KBM-7 (cell line): ENCODE data around the gene PPP1R37.
A peak's percentile ranks its signal among the peaks of the same experiment; 100 is the strongest.
"Not testable (repeated sequence)": the region's sequence is repeated elsewhere in the genome, so short reads cannot be mapped to it uniquely, and the experiment has no call there.

Experiments used
- DNase-seq: peaks from one replicate; pipeline ENCODE4 v3.0.0-alpha.2; 2015
- in situ Hi-C: fragments of 300-500 bp; cut with MboI; formaldehyde crosslinking; loops from 2 replicates; pipeline ENCODE4 v1.14.3; 2020; ENCODE audit warnings: low sequenced_read_pairs, low pct_unique_long_range_greater_than_20kb, mixed read lengths

Gene PPP1R37

DNA sequence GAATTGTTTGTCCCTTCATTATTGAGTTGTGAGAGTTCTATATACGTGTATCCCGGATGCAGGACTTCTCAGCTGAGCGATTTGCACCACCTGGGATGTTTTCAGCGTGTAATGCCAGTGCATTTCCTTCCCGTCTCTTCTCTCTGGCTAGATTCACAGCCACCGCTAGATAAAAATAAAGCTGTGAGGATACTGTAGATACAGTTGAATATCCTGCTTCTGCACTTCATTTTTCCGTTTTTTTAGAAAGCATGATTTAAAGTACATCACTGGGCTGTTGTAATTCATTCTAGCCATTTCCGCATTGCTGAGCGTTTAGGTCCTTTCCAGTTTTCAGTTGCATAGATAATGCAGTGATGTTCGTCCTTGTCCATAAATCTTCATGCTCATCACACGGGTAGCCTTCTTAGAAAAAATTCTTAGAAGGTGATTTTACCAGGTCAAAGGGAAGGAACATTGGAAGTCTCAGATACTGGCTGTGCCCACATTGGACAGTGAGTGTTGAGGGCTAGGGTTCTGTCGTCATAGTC lies 14.7 kb downstream of the PPP1R37 start:
- in situ Hi-C loops: no loop called here
- no peak for DNase-seq

DNA sequence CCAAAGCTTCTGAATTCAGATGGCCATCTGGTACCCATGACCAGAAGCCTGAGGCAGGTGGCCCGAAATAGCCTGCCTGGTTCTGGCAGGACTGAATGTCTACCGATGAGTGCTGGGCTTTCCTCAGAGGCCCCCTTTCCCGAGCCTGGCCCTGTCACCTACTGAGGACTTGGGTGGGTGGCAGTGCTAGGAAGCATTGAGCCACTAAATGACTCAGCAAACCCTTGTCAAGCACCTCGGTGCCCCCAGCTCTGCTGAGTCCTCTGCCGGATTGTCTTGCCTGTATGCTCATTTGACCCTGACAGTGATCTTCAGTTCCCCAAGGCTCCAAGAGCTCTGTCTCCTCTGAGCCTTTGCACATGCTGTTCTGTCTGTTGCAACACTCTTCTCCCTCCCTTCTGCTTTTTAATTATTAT lies 17.9 kb downstream of the PPP1R37 start:
- DNase-seq: no peak
- in situ Hi-C loops: no loop called here

DNA sequence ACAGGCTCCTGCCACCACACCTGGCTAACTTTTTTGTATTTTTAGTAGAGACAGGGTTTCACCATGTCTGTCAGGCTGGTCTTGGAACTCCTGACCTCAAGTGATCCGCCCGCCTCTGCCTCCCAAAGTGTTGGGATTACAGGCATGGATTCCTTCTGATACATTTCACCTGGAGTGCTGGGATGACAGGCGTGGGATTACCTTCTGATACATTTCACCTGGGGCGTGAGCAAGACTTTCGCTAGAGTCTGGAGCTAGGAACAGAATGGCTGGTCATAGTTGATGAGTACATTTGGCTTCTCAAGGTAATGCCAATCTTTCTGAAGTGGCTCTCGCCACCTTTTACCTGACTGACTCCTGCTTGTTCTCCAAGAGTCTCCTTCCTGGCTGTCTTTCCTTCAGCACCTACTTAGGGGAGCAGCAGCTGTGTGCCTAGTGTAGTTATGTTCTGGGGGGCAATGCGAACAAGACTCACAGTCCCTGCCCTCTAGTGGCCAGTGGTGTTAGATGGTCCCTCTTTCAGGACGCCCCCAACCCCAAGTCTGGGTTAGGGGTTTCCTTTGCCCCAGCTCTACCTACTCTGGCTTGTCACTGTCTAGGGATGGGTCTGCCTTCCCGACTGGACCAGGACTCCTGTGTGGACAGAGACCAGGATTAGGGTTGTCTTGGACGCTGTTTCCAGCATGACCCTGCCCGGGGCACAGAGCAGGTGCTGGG lies 19.3 kb downstream of the PPP1R37 start:
- no peak for DNase-seq
- in situ Hi-C loops: no loop called here

DNA sequence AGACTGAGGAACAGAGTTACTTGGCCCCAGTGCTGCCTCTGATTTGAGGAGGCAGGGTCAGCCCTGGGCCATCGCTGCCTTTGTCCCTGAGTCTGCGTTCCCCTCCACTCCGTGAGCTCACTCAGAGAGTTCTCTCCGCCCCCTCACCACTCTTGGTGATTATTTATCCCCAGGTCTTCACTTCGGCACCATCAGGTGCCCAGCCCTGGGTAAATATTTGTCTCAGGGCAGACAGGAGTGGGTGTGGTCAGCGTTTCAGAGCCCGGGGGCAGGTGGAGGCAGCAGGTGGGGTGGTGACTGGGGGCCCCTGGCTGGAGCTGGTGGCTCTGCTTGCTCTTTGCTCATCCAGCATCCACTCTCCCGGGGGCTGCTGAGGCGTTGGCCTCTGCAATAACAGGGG lies 20.6 kb downstream of the PPP1R37 start:
- in situ Hi-C loops: no loop called here
- no peak for DNase-seq

GRCh38 chr19:45114116-45114515 lies 21.1 kb downstream of the PPP1R37 start:
- in situ Hi-C loops: no loop called here
- DNase-seq: peak; percentile 14

GRCh38 chr19:45115809-45116615 lies 23.0 kb downstream of the PPP1R37 start:
- in situ Hi-C loops: no loop called here
- DNase-seq: no peak

DNA sequence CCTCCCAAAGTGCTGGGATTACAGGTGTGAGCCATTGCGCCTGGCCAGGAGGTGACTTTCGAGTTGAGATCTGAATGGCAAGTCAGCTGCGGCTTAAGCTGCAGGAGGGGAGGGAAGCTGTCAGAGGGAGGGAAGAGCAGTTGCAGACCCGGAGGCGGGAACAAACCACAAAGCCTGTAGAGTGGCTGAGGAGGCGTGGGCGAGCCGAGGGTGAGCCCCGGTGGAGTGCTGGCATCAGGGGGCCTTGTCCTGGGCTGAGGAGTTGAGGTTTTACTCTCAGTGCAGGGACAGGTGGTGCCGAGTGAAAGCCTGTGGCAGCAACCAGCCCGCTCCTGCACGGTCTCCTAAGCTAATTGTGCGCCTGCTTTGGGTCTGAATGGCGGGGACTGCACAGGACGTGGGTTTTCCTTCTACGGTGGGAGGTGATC lies 24.2 kb downstream of the PPP1R37 start:
- peak; percentile 94 for DNase-seq
- in situ Hi-C loops: no loop called here

GRCh38 chr19:45117671-45118070 lies 24.7 kb downstream of the PPP1R37 start:
- no peak for DNase-seq
- in situ Hi-C loops: no loop called here

GRCh38 chr19:45118106-45118505 lies 25.1 kb downstream of the PPP1R37 start:
- in situ Hi-C loops: no loop called here
- DNase-seq: no peak

GRCh38 chr19:45118591-45119355 lies 25.8 kb downstream of the PPP1R37 start:
- in situ Hi-C loops, DNase-seq: not testable (repeated sequence)

- no peak for DNase-seq
- in situ Hi-C loops: no loop called here
Measured at GRCh38 chr19:45119582-45119981, 26.6 kb downstream of the PPP1R37 start.

DNA sequence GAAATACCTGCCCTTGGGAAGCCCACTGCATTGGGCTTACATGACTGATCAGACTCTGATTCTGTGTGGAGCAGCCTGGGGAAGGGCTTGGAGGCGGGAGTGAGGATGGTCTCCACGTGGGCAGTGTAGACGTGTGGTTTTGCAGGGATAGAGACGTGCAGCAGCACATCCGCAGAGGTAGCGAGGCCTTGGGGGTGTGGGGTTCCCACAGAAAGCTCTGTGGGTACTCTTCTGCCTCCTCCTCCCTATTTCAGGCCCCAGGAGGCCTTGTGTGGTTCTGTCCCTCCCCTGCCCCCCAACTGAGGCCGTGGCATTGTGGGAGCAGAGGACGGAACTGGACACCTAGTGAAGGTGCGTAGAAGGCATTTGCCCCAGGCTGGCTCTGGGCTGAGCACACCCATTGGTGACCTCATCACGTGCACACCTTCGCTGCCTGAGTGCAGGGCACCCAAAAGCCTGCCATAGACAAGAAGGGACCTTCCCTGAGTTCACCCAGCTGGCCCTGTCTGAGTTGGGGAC lies 28.9 kb downstream of the PPP1R37 start:
- in situ Hi-C loops: no loop called here
- DNase-seq: no peak

DNA sequence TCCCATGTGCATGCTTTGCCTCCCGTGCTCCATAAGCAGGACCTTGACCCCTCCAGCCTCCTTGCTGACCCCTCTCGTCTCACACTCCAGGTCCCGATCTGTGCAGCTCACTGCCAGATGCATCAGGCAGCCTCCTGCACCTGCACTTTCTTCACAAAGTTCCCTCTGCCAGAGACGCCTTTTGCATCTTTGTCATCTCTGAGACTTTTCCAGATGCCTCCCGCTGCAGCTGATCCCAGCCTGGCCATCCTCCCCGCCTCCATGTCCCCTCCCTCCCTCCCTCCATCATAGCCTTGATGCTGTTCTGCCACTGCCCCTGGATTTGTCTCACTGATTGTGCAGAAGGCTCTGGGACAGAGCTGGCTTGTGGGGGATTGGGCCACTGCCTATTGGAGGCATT lies 29.9 kb downstream of the PPP1R37 start:
- in situ Hi-C loops: no loop called here
- no peak for DNase-seq

- in situ Hi-C loops: no loop called here
- DNase-seq: no peak
Measured at GRCh38 chr19:45123440-45123850, 30.5 kb downstream of the PPP1R37 start.

GRCh38 chr19:45124021-45124420 lies 31.0 kb downstream of the PPP1R37 start:
- in situ Hi-C loops: no loop called here
- DNase-seq: no peak

DNA sequence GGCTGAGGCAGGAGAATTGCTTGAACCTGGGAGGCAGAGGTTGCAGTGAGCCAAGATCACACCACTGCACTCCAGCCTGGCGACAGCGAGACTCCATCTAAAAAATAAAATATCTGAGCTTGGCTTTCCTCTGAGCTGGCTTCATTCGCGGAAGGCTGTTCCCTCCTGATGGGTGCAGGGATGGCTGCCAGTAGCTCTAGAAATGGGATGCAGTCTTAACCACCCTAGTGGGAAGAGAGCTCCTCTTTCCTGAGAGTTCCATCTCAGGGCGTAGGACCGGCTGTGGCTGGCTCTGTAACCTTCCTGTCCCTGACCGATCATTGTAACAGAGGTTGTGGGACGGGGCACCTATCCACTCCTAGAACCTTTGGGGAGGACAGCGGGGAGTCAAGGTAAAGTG lies 32.4 kb downstream of the PPP1R37 start:
- no peak for DNase-seq
- in situ Hi-C loops: no loop called here

GRCh38 chr19:45125975-45126493 lies 33.1 kb downstream of the PPP1R37 start:
- in situ Hi-C loops: no loop called here
- DNase-seq: peak; percentile 73

- in situ Hi-C loops: no loop called here
- no peak for DNase-seq
Measured at GRCh38 chr19:45126654-45127053, 33.7 kb downstream of the PPP1R37 start.

DNA sequence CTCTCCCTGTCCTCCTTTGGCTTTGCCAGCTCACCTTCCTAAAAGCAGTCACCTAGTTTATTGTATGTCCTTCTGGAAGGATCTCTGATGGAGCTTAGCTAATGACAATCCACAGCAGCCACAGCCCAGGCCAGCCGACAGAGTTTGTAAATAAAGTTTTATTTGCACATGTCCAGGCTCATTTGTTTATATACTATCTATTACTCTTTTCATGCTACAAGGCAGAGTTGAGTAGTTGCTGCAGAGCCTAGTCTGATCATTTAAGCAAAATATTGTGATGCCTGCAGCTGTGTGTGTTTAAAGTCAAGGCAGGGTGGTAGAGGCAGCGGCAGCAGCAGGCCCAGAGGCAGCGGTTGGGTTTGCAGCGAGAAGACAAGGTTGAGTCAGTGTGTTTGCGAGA lies 35.2 kb downstream of the PPP1R37 start:
- in situ Hi-C loops: no loop called here
- no peak for DNase-seq
